Fibroblast of villous mesenchyme (primary cell): ENCODE results near the gene RGS3. TPM values are rescaled to one million over a fixed set of nuclear protein-coding genes. Genes with fewer than 3 reads are reported as not detected.

ENCODE experiments used
- DNase-seq: peaks from one replicate; pipeline ENCODE4 v3.0.0-alpha.2; 2010; ENCODE audit warnings: low read depth
- H3K4me3 ChIP-seq: 2 replicates; pipeline ENCODE4 v1.5.1; 2011; ENCODE audit warnings: low read depth, mild to moderate bottlenecking, low read length
- total RNA-seq: library from RNA; depleted of rRNA; stranded (reverse); fragments of >200 nt; gene quantifications from 2 replicates; pipeline ENCODE4 v1.2.3, GENCODE V29; 2012
- TF ChIP-seq, protein P1 (sequence below): IDR thresholded peaks from 2 replicates; pipeline ENCODE4 v1.5.1; 2012; ENCODE audit warnings: low read depth, mild to moderate bottlenecking, low read length; ENCODE audit not compliant: insufficient read depth

The RGS3 gene
- total RNA-seq, 1 donor: 37.1 TPM

DNA sequence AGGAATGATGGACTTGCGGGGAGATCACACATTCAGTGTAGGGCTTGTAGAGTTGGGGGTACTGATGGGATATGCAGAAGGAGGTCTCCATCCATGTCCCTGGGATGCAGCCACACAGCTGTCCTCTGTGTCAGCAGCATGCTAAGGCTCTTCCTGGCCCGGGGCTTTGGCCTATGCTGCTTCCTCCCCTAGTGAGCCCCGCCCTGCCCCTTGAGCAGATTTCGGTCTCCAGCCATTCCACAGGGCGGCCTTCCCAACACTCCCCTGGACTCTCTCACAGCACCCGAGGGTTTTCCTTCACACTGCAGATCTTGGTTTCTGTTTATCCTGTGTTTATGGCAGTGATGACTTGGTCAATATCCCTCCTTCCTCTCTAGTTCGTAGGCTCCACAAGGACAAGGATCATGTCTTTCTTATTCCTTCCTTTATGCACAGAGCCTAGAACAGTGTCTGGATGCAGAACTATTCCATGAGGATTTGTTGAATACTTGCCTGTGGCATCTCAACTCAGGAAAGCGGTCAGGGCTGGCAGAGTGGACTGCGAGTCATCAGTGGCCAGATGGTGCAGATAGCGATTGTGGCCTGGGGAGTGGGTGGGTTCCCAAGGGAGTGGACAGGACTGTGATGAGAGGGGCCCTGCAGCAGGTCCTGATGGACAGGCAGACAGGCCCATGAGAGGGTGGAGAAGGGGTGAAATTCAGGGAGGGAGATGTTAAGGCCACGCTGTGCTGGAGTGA lies 114.2 kb downstream of the RGS3 start:
- no peak overlapping the region for H3K4me3 ChIP-seq
- TF ChIP-seq, protein P1, sequence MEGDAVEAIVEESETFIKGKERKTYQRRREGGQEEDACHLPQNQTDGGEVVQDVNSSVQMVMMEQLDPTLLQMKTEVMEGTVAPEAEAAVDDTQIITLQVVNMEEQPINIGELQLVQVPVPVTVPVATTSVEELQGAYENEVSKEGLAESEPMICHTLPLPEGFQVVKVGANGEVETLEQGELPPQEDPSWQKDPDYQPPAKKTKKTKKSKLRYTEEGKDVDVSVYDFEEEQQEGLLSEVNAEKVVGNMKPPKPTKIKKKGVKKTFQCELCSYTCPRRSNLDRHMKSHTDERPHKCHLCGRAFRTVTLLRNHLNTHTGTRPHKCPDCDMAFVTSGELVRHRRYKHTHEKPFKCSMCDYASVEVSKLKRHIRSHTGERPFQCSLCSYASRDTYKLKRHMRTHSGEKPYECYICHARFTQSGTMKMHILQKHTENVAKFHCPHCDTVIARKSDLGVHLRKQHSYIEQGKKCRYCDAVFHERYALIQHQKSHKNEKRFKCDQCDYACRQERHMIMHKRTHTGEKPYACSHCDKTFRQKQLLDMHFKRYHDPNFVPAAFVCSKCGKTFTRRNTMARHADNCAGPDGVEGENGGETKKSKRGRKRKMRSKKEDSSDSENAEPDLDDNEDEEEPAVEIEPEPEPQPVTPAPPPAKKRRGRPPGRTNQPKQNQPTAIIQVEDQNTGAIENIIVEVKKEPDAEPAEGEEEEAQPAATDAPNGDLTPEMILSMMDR: no peak
- DNase-seq: peak; percentile 49

DNA sequence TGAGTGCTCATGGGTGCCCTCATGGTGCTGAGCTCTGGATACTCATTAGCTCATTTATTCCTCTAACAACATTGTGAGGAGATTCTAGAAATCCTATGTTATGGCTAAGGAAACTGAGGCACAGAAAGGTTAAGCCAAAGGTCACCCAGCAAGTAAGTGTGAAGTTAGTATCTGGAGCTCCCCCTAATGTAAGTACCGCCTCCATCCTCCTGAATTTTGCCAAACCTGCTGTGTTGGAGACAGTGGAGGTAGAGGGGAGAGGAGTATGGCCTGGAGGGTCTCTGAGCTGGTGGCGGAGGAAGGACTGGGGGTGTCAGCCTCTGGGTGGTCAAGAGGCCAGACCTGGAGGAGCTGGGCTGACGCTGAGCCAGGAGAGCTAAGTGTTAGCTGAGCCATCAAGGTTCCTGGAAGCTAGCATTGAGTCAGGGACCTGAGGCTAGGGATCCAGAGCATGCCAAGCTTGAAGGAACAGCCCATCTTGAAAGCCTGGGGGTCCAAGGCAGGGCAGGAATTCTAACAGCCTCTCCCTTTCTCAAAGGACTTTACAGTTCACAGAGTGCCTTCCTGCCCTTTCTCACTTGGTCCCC lies 114.8 kb downstream of the RGS3 start:
- H3K4me3 ChIP-seq: no peak overlapping the region
- DNase-seq: no peak
- TF ChIP-seq, protein P1: peak; percentile 8

DNA sequence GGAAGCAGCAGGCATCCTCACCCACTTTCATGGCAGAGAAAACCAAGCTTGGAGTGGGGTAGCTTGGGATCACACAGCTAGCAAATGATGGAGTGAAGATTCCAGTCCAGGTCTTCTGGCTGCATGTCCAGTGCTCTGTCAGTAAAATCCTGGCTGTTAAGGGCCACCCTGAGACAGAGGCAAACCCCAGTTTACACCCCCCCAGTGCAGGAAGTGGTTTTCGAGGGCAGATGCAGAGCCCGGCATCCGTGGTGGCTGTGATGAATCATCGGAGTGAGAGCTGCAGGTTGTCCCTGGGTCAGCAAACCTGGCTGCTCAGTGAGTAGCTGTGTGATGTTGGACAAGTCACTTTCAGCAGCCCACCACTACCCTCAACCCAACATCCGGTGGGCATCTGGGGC lies 115.4 kb downstream of the RGS3 start:
- H3K4me3 ChIP-seq: no peak overlapping the region
- peak; percentile 90 for DNase-seq
- TF ChIP-seq, protein P1: no peak

DNA sequence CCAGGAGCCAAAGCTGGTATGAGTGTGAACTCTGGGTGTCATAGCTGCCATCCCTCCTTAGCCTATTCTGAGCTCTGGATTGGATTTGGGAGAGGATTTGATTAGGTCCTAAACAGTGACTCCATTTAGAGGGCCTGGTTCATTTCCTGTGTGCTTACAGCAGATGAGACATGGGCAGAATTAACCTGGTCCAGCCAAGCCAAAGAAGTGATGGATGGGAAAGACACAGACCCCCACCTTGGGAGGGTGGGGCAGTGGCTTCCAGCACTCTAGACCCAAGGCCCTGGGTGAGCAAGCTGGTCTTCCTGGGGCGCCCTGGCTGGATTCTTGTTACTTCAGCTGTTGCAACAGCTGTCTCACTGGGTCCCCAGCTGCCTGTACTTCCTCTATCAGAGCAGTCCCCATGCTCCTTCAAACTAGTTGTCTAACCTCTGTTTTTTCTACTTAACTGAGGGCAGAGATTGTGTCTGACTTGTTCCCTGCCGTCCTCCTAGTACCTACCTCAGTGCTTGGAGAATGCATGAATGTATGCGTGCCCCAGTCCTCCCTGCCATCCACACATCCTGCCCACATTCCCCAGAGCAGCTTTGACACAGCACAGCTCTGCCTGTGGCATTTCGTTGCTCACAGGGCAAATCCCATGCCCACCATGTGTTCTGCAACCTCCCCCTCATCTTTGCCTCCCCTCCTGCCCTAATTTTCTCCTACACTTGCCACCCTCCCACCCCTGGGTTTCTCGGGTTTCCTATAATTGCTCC lies 115.9 kb downstream of the RGS3 start:
- TF ChIP-seq, protein P1: no peak
- H3K4me3 ChIP-seq: no peak overlapping the region
- peak; percentile 48 for DNase-seq

DNA sequence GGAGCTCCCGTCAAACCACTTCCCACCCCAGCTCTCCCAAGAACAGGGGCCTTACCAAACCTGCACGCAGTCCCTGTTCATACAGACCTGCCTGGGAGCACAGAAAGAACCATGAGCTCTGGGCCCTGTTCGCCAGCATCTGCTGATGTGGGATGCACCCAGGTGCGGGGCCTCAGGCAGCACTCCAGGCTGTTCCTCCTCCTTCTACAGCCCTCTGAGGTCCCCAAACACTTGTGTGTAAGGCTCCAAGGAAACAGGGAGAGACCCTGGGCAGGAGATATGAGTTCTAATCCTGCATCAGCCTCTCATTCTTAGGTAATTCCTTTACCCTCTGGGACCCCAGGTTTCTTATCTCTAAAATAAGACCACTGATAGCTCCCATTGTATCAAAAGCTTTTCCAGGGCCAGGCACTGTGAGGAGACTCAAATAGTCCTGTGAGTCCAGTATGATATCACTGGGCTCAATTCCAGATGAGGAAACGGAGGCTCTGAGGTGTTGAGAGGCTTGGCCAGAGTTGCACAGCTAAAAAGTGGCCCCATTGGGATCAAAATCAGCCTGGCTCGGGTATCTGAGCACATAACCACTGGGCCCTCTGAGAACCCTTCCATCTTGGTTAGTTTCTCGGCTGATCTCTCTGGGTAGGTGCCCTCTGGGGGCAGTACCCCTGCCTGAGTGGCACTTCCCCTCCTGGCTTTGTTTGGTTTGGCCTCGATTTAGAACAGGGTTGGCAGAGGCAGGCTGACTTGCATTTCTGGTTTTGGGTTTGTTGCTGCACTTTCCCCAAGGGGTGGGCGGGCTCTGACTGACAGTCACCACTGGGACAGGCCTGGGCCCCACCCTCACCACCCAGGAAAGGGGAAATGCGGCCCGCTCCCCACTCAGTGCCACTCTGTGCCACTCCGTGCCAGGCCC lies 116.8 kb downstream of the RGS3 start:
- TF ChIP-seq, protein P1: no peak
- DNase-seq: no peak
- H3K4me3 ChIP-seq: no peak overlapping the region

DNA sequence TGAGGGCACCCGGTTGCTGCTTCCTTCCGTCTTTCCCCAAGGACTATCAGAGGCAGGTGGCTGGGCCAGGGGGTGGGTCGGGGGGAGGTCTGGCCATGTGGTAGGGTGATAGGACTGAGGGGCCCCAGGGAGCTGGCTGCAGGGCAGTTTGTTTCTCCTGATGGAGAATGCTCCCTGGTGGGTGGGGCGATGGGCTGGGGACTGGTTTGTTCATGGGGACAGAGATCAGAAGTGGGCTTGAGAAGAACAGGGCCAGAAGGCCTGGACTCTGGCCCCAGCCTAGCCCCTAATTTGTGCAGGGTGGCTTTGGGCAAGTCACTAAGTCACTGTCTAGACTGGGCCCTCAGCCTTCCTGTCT lies 117.4 kb downstream of the RGS3 start:
- TF ChIP-seq, protein P1: no peak
- H3K4me3 ChIP-seq: no peak overlapping the region
- no peak for DNase-seq
